GM12892 (cell line): ENCODE data around the gene USP40.

Source experiments
- POLR2A ChIP-seq: IDR thresholded peaks from 2 replicates; pipeline ENCODE4 v1.6.1; 2011; ENCODE audit warnings: low read depth, low read length, control low read depth
- POLR2AphosphoS5 ChIP-seq: IDR thresholded peaks from 2 replicates; pipeline ENCODE4 v1.6.1; 2011; ENCODE audit warnings: low read depth, low read length, control low read depth

GRCh38 chr2:233449081-233449901 is 117.3 kb downstream of the USP40 start:
- TF ChIP-seq POLR2A = no peak
- TF ChIP-seq POLR2AphosphoS5 = no peak
